Body of pancreas (tissue), 4 donors: ENCODE results near the gene FGD5. TPM values are rescaled to one million over a fixed set of nuclear protein-coding genes. Genes with fewer than 3 reads are reported as not detected.

Experiments
- ATAC-seq: fragments of 150-250 bp; one replicate; pipeline ENCODE4 v1.9.1; 2016
- DNase-seq, 4 donors: peaks; one replicate each; pipeline ENCODE4 v3.0.0-alpha.2; 2019
- H3K27ac ChIP-seq, 4 donors: fragments of 200-600 bp; sonication (generic); 1 replicate in 3 of 4; 2 replicates in 1 of 4; pipeline versions ENCODE4 v1.5.1 to v1.6.1; 2016 to 2019; ENCODE audit warnings: mild to moderate bottlenecking in 1 of 4, mixed read lengths in 1 of 4, moderate library complexity in 1 of 4
- H3K27me3 ChIP-seq, 2 donors: fragments of 200-600 bp; sonication (generic); one replicate each; pipeline ENCODE4 v1.6.0; 2016; ENCODE audit warnings: mild to moderate bottlenecking in 1 of 2
- H3K36me3 ChIP-seq, 2 donors: fragments of 200-600 bp; sonication (generic); replicated peaks in 1 of 2; 2 replicates each; pipeline ENCODE4 v1.5.1; 2016; ENCODE audit warnings: low read depth in 2 of 2; ENCODE audit not compliant: insufficient read depth in 1 of 2
- H3K4me1 ChIP-seq: fragments of 200-600 bp; sonication (generic); one replicate; pipeline ENCODE4 v1.6.0; 2016
- H3K4me3 ChIP-seq, 2 donors: fragments of 200-600 bp; sonication (generic); 1 replicate in 1 of 2; 2 replicates in 1 of 2; pipeline ENCODE4 v1.5.1; 2016 to 2019
- H3K9me3 ChIP-seq, 3 donors: fragments of 200-600 bp; sonication (generic); 1 replicate in 2 of 3; 2 replicates in 1 of 3; pipeline ENCODE4 v1.5.1; 2016
- POLR2A ChIP-seq, 3 donors: fragments of 450-650 bp; IDR thresholded peaks; one replicate each; pipeline ENCODE4 v1.6.1; 2016; ENCODE audit warnings: antibody characterized with exemption in 3 of 3, mild to moderate bottlenecking in 2 of 3
- WGBS, 2 donors: methylation state at CpG; one replicate each; pipeline ENCODE4 v1.1.5; 2017; 5-methylcytosine and 5-hydroxymethylcytosine counted together
- intact Hi-C: fragments of 100-400 bp; cut with DNase I; formaldehyde crosslinking; loops from one replicate; pipeline ENCODE4 v1.15.1; 2023
- total RNA-seq, 2 donors: library from RNA; depleted of rRNA; stranded (reverse); fragments of >200 nt; gene quantifications; one replicate each; pipeline ENCODE4 v1.1.0, GENCODE V29; 2016
- TF ChIP-seq, protein P1 (sequence below), 7 experiments: fragments of 450-650 bp in 4 of 7; fragments of 200-600 bp in 3 of 7; sonication (generic) in 3 of 7; IDR thresholded peaks; one replicate each; pipeline ENCODE4 v1.5.1; 2016 to 2019; ENCODE audit warnings: antibody characterized with exemption in 7 of 7

Gene FGD5
- total RNA-seq, 2 donors from 2014 or later = 4.9 to 7.8 TPM

DNA sequence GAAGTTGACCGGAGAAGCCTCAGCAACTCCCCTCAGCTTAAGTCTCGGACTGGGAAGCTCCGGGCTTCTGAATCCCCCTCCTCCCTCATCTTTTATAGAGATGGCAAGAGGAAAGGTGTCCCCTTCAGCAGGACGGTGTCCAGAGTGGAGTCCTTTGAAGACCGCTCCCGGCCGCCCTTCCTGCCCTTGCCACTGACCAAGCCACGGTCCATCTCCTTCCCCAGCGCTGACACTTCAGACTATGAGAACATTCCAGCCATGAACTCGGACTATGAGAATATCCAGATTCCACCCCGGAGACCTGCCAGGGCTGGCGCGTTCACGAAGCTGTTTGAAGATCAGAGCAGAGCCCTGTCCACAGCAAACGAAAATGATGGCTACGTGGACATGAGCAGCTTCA lies 2.4 kb downstream of the FGD5 start:
- intact Hi-C loops = no loop called here
- WGBS, 2 donors = 69 to 72% methylated on average over 16 of the region's 16 CpGs
- Histone ChIP-seq H3K9me3 (no peaks in the 10 kb centered on the region), H3K27ac (no peak overlapping the region), H3K36me3 (no peaks in the 10 kb centered on the region), H3K4me3 (no peak overlapping the region), H3K4me1 (no peaks in the 10 kb centered on the region), H3K27me3 (no peaks in the 10 kb centered on the region)
- ATAC-seq = no peak
- TF ChIP-seq POLR2A (IDR thresholded peaks at IDR 0.05) = no peak
- TF ChIP-seq, protein P1, sequence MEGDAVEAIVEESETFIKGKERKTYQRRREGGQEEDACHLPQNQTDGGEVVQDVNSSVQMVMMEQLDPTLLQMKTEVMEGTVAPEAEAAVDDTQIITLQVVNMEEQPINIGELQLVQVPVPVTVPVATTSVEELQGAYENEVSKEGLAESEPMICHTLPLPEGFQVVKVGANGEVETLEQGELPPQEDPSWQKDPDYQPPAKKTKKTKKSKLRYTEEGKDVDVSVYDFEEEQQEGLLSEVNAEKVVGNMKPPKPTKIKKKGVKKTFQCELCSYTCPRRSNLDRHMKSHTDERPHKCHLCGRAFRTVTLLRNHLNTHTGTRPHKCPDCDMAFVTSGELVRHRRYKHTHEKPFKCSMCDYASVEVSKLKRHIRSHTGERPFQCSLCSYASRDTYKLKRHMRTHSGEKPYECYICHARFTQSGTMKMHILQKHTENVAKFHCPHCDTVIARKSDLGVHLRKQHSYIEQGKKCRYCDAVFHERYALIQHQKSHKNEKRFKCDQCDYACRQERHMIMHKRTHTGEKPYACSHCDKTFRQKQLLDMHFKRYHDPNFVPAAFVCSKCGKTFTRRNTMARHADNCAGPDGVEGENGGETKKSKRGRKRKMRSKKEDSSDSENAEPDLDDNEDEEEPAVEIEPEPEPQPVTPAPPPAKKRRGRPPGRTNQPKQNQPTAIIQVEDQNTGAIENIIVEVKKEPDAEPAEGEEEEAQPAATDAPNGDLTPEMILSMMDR (IDR thresholded peaks at IDR 0.05) = no peak
- no peak for DNase-seq

DNA sequence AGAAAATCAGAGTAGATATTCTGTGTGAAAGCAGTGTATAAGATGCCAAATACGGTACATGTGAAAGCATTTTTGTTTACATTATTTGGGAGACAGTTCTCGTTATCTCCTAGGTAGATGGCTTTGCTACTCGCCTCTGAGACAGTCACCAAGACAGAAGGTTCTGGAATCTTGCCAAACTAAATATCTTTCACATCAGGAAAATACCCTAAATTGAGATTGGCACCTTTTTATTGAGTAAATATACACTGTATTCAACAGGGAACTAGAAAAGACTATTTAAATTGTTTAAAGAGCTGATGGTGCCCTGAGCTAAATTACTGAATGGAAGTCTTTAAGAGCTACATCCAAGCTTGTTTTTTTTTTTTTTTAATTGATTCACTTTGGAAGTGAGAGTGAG lies 3.4 kb downstream of the FGD5 start:
- ATAC-seq (no peak), DNase-seq (no peak)
- TF ChIP-seq POLR2A (IDR thresholded peaks at IDR 0.05) = no peak
- TF ChIP-seq, protein P1 (IDR thresholded peaks at IDR 0.05) = no peak
- intact Hi-C loops = no loop called here
- H3K4me3 ChIP-seq = no peak overlapping the region
- no peaks in the 10 kb centered on the region for H3K36me3 ChIP-seq
- no peaks in the 10 kb centered on the region for H3K9me3 ChIP-seq
- no peaks in the 10 kb centered on the region for H3K27me3 ChIP-seq
- H3K4me1 ChIP-seq = no peaks in the 10 kb centered on the region
- H3K27ac ChIP-seq = no peak overlapping the region
- WGBS, 2 donors = 58 to 74% methylated on average over 3 of the region's 3 CpGs

DNA sequence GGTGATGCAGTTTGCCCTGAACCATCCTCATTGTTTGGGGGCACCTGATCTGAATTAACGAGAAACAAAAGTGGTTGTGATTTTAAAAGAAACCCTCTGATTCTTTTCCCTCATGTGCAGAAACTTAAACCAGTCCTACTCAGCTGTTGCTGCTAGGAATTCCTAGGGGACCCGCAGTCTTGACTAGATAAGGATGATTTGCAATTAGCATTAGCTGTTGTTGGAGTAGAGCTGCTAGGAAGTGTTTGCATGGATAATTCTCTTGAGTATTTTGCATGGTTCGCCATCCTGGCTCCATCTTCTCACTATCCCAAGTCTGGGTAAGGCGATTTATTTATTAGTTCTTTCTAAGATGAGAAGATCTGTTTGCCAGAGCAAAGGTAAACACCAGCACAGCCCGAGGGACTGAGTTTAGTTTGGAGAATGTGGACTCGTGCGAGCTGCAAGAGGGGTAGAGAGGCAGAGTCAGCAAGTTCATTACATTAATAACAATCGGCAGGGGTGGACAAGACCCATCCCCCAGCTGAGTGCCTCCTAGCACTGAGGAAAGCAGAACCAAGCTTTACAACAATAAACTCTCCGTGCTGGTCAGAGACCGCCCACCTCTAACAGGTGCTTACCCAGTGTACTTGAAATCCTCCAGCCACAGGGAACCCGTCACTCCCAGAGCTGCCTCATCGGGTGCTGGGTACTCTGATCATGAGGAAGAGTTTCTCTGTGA lies 4.1 kb downstream of the FGD5 start:
- 15 to 16% methylated on average over 12 of the region's 12 CpGs for WGBS, 2 donors
- Histone ChIP-seq H3K4me1 (no peaks in the 10 kb centered on the region), H3K27ac (no peak overlapping the region), H3K27me3 (no peaks in the 10 kb centered on the region), H3K36me3 (no peaks in the 10 kb centered on the region), H3K9me3 (no peaks in the 10 kb centered on the region), H3K4me3 (no peak overlapping the region)
- intact Hi-C loops = no loop called here
- TF ChIP-seq, protein P1 (IDR thresholded peaks at IDR 0.05) = no peak
- TF ChIP-seq POLR2A (IDR thresholded peaks at IDR 0.05) = no peak
- ATAC-seq = no peak
- DNase-seq = no peak

DNA sequence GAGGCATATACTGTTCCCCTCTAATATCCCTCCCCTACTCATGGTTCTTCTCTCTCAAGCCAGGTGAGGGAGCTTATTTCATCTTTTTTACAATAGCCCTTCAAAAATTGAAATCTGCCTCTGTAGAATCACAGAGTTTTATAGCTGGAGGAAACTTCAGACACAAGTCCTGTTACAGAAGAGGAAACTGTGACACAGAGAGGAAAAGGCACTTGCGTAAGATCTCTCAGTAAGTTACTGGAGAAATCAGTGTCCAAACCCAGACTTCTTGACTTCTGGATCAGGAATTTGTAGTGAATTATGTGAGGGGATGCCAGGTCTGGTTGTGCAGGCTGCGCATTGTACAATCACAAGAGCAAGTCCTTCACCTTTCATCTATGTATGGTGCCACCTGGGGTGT lies 4.6 kb downstream of the FGD5 start:
- Histone ChIP-seq H3K9me3 (no peaks in the 10 kb centered on the region), H3K27me3 (no peaks in the 10 kb centered on the region), H3K4me1 (no peaks in the 10 kb centered on the region), H3K27ac (no peak overlapping the region), H3K4me3 (no peak overlapping the region), H3K36me3 (no peaks in the 10 kb centered on the region)
- ATAC-seq = no peak
- no peak for DNase-seq
- intact Hi-C loops = no loop called here
- TF ChIP-seq POLR2A (IDR thresholded peaks at IDR 0.05) = no peak
- TF ChIP-seq, protein P1 (IDR thresholded peaks at IDR 0.05) = no peak
- 81 to 83% methylated on average over 2 of the region's 2 CpGs for WGBS, 2 donors
